GM19193 (cell line): ENCODE results near the gene PHF20.

Source experiments
- POLR2A ChIP-seq: IDR thresholded peaks from 4 replicates; pipeline ENCODE4 v1.6.1; 2011; ENCODE audit not compliant: insufficient read depth, insufficient read length; ENCODE audit errors: extremely low read depth

The PHF20 gene

GRCh38 chr20:35823147-35823546 lies 51.3 kb downstream of the PHF20 start:
- no peak for TF ChIP-seq POLR2A

DNA sequence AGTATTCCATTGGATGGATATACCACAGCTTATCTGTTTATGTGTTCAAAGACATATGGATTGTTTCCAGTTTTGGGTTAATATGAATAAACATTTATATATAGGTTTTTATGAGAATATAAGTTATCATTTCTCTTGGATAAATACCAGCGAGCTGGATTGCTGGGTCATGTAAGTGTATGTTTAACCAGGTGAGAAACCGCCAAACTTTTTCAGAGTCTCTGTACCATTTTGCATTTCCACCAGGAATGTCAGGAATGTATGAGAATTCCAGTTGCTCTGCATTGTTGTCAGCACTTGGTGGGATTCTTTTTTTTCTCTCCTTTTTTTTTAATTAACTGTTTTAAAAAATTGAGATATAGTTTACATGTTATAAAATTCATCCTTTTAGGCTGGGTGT lies 52.1 kb downstream of the PHF20 start:
- TF ChIP-seq POLR2A: no peak

- TF ChIP-seq POLR2A: no peak
Observed at GRCh38 chr20:35826397-35826998, 54.7 kb downstream of the PHF20 start.

DNA sequence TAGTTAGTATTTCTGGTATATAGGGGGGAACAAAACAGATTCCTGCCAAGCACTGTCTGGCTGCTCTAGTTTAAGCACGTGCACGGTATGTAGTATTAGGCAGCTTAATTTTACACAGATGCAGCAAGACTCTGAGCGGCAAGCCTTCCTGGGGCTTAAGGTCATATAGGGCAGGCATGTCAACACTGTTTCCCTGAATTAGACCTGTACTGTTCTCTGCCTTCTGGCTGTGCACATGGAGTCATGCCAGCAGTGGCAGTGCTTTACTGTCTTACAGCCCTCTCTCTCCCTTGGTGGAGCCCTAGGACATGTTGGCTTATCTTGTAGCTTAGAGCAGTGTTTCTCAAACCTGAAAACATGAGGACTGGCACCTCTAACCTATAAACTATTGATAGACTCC lies 56.6 kb downstream of the PHF20 start:
- TF ChIP-seq POLR2A: no peak

- TF ChIP-seq POLR2A: no peak
Observed at GRCh38 chr20:35828916-35829315, 57.1 kb downstream of the PHF20 start.

GRCh38 chr20:35830264-35830663 lies 58.4 kb downstream of the PHF20 start:
- TF ChIP-seq POLR2A: no peak

DNA sequence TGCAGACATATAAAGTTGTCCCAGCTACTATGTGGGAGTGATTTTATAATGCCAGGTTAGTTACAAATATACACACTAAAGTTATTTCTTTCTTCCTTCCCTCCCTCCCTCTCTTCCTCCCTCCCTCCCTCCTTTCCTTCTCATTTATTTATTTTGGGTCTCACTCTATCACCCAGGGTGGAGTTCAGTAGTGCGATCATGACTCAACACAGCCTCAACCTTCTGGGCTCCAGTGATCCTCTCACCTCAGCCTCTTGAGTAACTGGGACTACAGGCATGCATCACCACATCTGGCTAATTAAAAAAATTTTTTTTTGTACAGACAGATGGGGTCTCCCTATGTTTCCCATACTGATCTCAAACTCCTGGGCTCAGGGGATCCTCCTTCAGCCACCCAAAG lies 59.2 kb downstream of the PHF20 start:
- no peak for TF ChIP-seq POLR2A

DNA sequence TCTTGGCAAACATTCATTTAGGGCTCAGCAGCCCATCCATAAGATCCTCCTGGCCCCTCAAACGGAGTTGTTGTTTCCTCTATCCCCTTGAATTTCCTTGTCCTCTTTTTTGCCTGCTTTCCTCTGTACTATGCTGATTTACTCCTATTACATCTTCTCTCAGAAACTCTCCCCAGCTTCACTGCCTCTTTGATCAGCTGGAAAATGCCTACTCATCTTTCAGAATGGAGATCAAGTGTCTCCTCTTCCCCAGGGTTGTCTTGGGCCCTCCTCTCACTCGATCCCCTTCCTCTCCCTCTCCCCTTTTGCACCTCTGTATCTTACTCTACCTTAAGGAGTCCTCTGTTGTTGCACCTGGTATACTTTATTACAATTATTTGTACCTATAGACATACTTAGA lies 60.2 kb downstream of the PHF20 start:
- no peak for TF ChIP-seq POLR2A

- no peak for TF ChIP-seq POLR2A
Observed at GRCh38 chr20:35833241-35833640, 61.4 kb downstream of the PHF20 start.

GRCh38 chr20:35837577-35838195 lies 65.9 kb downstream of the PHF20 start:
- no peak for TF ChIP-seq POLR2A

GRCh38 chr20:35838205-35838604 lies 66.4 kb downstream of the PHF20 start:
- TF ChIP-seq POLR2A: no peak

DNA sequence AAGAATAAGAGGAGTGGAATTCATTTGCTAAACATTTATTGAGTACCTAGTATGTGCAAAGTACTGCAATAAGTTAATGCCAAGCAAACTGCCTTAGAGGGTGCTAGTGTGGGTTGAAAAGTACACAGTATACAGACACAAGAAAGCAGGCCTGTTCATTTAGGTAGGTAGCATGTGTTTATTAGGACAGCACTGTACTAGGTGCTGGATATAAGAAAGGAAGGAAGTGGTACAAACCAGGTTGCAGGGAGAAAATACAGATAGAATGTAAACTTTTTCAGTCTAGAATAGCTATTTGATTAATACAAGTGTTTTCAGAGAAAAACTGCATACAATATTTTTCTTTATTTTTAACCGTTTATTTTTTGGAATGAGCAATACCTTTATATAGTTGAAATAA lies 68.1 kb downstream of the PHF20 start:
- TF ChIP-seq POLR2A: no peak

DNA sequence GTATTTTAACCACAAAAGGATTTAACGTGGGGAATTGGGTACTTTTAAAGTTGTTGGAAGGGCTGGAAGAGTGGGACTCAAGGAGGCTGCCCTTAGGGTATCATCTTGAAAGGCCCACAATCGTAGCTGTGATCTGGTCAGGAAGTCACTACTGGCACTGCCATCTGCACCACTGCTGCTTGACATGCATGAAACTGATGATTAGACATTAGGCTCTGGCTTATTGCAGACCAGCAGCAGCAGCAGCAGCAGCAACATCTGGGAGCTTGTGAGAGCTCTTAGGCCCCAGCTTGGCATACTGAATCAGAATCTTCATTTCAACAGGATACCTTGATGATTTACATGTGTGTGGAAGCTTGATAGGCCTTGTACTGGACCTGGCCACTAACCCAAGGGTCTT lies 68.6 kb downstream of the PHF20 start:
- no peak for TF ChIP-seq POLR2A

DNA sequence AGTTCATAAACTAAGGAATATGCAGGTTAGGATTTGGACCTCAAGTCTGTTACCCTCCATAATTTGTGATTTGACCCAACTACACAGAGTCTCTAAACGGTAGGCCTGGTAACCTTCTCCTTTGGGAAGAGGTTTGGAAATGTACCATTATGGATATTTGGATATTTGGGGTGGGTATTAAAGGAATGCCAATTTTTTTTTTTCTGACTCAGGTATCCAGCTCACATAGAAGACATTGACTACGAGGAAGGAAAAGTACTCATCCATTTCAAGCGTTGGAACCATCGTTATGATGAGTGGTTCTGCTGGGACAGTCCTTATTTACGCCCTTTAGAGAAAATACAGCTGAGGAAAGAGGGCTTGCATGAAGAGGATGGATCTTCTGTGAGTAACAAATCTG lies 70.5 kb downstream of the PHF20 start:
- no peak for TF ChIP-seq POLR2A

DNA sequence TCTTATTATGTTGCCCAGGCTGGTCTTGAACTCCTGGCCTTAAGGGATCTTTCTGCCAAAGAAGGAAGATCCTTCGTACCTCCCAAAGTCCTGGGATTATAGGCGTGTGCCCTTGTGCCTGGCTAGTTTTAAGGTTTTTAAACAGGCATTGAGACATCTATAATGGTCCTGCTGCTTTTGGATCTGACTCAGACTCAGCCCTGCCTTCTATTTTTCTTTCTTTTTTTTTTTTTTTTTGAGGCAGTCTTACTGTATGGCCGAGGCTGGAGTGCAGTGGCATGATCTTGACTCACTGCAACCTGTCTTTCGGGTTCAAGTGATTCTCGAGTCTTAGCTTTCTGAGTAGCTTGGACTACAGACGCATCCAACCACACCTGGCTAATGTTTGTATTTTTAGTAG lies 73.7 kb downstream of the PHF20 start:
- no peak for TF ChIP-seq POLR2A

- no peak for TF ChIP-seq POLR2A
Observed at GRCh38 chr20:35849706-35850105, 77.9 kb downstream of the PHF20 start.

DNA sequence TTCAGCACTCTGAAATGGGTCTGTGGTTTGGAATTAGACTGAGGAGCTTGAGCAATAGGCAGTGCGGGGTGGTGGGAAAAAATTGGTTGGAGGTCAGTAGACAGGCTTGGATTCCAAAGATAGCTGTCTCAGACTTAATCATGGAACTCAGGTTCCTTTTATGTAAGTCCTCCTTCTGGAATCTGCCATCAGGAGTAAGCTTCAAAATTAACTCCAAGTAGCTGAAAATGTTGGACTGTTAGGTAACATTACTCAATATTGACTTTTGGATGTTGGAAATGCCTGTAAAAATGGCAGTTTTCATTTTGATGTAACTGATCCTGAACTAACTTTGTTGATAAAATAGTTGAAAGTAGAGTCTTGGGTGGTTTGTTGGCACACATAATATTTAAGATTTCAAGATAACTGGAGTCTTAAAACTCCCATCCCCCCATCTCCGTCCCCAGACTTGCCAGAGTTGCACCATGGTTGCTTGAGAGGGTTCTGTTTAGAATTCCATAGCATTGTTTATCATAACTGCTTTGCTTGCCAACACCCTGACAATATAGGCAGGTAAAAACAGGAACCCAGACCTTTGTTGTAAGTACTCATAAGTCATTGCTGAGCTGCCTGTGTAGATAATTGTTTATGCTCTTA lies 83.0 kb downstream of the PHF20 start:
- no peak for TF ChIP-seq POLR2A

DNA sequence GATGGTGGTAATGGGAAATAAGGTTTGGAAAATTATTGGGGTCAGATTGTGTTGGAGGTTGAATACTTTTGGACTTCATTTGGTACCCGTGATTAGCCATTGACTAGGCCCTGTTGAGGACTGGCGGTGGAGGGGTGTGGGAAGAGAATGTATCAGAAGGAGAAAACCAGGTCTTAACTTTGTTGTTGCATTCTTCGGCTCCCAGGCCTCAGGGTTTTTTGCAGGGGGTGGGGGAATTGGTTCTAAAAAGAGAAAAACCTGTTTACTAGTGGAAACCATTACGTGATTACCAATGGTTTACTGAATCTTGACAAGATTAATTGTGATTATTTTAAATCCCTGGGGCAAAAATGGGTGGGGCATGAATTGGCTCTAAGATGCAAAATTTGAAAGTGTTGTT lies 85.1 kb downstream of the PHF20 start:
- TF ChIP-seq POLR2A: no peak
